OCI-LY3 (cell line): ENCODE measurements around the gene COL6A2.

ENCODE experiments used
- EZH2phosphoT487 ChIP-seq: fragments of 200-600 bp; shearing (Covaris generic); IDR thresholded peaks from 2 replicates; pipeline ENCODE4 v1.6.1; 2018; ENCODE audit warnings: antibody characterized with exemption, mixed run types, low read depth
- TF ChIP-seq, protein P1 (sequence below): fragments of 200-600, 300-600 bp; sonication (generic); IDR thresholded peaks from 2 replicates; pipeline ENCODE4 v1.5.1; 2014; ENCODE audit warnings: antibody characterized with exemption, low read length, low read depth

DNA sequence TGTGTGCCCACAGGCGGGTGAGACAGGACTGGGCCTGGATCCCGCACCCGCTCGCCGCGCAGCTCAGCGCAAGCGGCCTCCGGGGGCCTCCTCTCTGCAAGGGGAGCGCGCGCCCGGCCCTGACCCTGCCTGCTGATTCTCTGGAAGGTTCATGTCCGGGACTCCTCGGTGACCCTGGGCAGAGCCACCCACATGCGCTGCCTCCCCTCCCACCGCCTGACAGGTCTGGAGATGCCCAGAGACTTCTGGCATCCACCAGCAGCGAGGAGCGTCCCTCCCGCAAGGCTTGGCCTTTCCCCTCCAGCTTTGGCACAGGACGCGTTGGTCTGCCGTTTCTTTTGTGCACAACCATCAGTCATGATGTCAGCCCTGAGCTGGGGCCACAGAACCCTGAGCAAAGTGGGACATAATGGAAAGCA lies 42.0 kb upstream of the COL6A2 start:
- TF ChIP-seq, protein P1, sequence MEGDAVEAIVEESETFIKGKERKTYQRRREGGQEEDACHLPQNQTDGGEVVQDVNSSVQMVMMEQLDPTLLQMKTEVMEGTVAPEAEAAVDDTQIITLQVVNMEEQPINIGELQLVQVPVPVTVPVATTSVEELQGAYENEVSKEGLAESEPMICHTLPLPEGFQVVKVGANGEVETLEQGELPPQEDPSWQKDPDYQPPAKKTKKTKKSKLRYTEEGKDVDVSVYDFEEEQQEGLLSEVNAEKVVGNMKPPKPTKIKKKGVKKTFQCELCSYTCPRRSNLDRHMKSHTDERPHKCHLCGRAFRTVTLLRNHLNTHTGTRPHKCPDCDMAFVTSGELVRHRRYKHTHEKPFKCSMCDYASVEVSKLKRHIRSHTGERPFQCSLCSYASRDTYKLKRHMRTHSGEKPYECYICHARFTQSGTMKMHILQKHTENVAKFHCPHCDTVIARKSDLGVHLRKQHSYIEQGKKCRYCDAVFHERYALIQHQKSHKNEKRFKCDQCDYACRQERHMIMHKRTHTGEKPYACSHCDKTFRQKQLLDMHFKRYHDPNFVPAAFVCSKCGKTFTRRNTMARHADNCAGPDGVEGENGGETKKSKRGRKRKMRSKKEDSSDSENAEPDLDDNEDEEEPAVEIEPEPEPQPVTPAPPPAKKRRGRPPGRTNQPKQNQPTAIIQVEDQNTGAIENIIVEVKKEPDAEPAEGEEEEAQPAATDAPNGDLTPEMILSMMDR, result no peak
- no peak for TF ChIP-seq EZH2phosphoT487
